Activated T-cell treated with anti-CD3 and anti-CD28 coated beads for 4 hours (primary cell): ENCODE measurements around the gene PPDPF.
"Not testable (repeated sequence)": the region's sequence is repeated elsewhere in the genome, so short reads cannot be mapped to it uniquely, and the experiment has no call there.

Experiments used
- DNase-seq: peaks from one replicate; pipeline ENCODE4 v3.0.0-alpha.2; 2020

PPDPF gene

GRCh38 chr20:63566395-63567135 is 46.0 kb downstream of the PPDPF start:
- DNase-seq: no peak

DNA sequence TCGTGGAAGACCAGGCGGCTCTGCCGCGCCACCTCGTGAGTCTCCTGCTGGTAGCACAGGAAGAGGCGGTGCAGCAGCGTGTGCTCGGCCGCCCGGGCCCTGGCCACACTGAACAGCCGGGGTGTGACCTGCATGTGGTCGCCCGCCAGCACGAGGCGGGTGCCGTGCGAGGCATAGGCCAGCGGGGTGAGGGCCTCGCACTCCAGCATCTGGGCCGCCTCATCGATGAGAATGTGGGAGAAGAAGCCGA is 46.5 kb downstream of the PPDPF start:
- no peak for DNase-seq

DNA sequence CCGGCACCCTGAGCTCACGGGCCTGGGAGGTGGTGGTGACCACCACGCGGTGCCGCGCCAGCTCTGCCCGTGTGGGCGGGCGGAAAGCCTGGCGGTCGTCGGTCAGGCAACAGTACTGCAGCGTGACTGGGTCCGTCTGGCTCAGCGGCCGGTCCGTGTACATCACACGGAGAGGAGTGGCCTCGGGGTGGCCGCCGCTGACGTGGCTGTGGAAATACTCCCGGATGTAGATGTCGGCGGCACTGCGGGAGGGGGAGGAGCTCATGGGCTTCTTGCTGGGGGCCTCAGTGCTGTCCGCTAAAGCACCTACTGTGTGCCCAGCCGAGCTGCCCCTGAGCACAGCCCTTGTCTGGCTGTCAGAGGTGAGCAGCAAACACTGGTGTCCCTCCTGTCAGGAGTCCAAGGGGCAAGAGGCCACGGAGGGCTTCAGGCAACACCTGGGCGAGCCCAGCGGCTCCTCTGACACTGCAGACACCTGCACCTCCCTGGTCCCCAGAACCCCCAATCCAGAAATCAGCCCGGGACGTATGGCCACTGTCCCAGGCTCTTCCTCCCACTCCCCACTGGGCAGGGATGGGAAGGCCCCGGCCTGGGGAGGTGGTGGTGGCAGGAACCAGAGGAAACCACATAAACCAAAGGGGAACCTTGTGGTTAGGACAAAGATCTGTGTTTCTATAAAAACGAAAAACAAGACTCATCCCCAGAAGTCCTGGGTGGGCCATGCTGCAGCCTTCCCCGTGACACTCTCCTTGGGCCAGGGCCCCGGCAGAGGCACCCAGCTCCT is 47.0 kb downstream of the PPDPF start:
- DNase-seq: no peak

GRCh38 chr20:63568170-63568981 is 47.8 kb downstream of the PPDPF start:
- DNase-seq: no peak

DNA sequence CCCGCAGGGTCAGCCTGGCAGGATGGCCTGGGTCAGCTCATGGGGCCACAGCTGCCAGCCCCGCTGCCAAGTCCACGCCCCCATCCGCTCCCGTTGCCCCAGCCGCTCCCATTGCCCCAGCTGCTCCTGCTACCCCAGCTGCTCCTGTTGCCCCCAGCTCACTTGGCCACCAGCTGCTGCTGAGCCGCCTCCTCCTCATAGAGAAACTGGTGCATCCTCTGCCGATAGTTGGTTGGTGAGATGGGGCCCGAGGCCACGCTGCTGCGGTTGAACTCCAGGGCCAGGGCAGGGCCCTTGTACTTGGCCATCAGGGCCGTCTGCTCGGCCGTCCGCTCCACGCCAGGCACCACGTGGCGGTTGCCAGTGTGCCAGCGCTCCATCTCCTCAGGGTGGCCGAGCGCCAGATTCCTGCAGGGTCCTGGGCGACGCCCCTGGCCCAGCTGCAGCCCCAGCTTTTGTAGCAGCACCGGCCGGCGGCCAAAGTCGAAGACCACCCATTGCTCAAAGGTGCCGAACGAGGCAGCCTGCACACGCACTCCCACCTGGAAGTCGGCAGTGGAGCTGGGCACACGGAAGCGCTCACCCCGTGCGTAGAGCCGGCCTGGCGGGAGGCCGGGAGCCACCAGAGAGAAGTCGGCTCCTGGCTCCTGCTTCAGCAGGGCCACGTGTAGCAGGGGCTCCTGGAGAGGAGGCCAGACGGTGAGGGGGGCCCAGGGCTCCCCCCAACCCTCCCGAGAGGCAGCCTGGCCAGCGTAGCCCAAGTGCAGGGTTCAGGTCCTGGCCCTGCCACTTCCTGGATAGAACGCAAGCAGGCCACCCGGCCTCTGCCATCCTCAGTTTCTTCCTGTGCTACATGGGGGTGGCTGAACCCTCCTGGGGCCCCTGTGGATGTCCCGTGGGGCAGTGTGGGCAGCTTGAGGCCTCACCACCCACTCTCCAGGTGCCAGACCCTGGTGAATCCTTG is 48.7 kb downstream of the PPDPF start:
- no peak for DNase-seq

DNA sequence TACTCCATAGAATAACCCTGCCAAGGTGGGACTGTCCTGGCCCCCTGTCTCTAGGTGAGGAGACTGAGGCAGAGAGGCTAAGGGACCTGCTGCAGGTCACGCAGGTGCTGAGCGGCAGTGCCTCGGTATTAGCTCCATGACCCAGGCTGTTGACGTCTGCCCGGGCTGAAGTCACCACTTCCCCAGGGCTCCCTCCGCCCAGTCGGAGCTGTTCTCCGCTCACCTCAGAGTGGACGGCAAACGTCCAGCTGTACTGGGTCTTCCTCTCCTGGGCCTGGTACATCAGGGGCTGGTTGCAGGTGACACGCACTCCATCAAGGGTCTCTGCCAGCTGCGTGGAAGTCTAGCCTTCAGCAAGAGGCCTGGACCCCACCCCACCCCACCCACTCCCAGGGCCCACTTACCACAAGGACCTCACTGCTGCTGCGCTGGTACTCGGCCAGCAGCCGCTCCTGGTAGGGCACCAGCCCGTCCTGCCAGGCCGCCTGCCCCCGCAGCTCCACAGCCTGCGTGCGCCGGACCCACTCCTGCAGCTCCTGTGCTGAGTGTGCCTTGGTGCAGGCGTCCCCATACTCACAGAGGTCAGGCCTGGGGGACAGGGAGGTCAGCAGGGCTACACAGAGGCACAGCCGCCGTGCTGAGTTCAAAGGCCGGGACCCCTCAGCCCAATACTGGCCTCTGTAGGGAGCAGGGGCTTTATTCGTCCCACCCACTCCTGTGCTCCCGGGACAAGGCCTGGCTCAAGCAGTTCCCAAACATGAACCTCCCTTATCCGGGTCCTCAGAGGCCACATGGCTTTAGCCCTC is 49.9 kb downstream of the PPDPF start:
- no peak for DNase-seq

DNA sequence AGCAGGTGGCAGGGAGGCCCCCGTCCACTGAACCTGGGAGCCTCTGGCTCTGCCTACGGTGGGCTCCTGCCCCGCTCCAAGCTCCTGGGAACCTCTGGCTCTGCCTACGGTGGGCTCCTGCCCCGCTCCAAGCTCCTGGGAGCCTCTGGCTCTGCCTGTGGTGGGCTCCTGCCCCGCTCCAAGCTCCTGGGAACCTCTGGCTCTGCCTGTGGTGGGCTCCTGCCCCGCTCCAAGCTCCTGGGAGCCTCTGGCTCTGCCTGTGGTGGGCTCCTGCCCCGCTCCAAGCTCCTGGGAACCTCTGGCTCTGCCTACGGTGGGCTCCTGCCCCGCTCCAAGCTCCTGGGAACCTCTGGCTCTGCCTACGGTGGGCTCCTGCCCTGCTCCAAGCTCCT is 50.5 kb downstream of the PPDPF start:
- not testable (repeated sequence) for DNase-seq
